ENCODE results near the gene DEK. TPM values are rescaled to one million over a fixed set of nuclear protein-coding genes. Genes with fewer than 3 reads are reported as not detected.

Gene DEK
- total and polyA plus RNA-seq, 4 donors: 35.2 to 87.6 (median 56.6) TPM

DNA sequence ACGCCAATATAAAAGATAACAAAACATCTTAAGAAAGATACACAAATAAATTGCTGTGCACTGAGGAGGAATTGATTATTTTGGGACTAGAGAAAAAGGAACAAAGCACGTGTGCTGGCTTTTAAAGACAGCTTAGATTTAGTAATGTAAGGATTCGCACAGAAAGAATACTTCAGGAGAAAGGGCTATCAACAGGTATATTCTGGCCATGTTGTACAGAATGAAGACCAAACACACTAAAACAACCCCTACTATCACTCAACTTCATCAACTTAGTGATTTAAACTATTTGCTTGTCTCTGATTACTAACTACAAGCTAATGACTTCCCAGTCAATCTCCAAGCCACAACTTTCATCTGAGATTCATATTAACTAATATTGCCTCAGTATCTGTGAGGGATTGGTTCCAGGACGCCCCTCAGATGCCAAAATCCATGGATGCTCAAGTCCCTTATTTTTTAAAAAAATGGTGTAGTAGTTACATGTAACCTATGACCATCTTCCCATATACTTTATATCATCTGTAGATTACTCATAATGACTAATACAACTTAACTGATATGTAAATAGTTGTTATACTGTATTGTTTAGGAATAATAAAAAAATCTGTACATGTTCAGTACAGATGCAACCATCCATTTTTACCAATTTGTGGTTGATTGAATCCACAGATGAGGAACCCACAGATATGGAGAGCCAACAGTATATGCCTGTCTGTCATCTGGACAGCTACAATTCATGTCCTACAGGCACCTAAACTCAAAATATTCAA is 4.5 kb downstream of the DEK start:
- H3K9me3 ChIP-seq (ENCODE audit: control insufficient read depth in 4 of 4, insufficient read depth in 3 of 4, low read length in 3 of 4): no peaks in the 10 kb centered on the region
- ATAC-seq (ENCODE audit: insufficient read depth, low FRiP score) (no peak), DNase-seq (no peak)
- H3K4me1 ChIP-seq (ENCODE audit: control insufficient read depth in 5 of 5, insufficient read depth in 5 of 5, low read length in 5 of 5): peaks cover 0 to 23% (median 8%) of the 10 kb centered on the region in 5 donors
- no peaks in the 10 kb centered on the region for H3K27me3 ChIP-seq (ENCODE audit: control insufficient read depth in 3 of 3, insufficient read depth in 3 of 3, low read length in 2 of 3)
- WGBS, 2 donors: 90% methylated on average over 4 of the region's 4 CpGs
- peaks cover 4 to 33% (median 19%) of the 10 kb centered on the region in 4 donors for H3K36me3 ChIP-seq (ENCODE audit: control insufficient read depth in 4 of 4, insufficient read depth in 4 of 4, low read length in 4 of 4)
- TF ChIP-seq, protein P1, sequence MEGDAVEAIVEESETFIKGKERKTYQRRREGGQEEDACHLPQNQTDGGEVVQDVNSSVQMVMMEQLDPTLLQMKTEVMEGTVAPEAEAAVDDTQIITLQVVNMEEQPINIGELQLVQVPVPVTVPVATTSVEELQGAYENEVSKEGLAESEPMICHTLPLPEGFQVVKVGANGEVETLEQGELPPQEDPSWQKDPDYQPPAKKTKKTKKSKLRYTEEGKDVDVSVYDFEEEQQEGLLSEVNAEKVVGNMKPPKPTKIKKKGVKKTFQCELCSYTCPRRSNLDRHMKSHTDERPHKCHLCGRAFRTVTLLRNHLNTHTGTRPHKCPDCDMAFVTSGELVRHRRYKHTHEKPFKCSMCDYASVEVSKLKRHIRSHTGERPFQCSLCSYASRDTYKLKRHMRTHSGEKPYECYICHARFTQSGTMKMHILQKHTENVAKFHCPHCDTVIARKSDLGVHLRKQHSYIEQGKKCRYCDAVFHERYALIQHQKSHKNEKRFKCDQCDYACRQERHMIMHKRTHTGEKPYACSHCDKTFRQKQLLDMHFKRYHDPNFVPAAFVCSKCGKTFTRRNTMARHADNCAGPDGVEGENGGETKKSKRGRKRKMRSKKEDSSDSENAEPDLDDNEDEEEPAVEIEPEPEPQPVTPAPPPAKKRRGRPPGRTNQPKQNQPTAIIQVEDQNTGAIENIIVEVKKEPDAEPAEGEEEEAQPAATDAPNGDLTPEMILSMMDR (IDR thresholded peaks at IDR 0.05; ENCODE audit: control extremely low read depth, extremely low read depth): no peak
- no peak overlapping the region for H3K27ac ChIP-seq (ENCODE audit: low read depth in 1 of 2, low read length in 1 of 2)
- H3K4me3 ChIP-seq: no peak overlapping the region
- H3K9ac ChIP-seq (ENCODE audit: insufficient read depth in 1 of 2, low read length in 2 of 2): no peak overlapping the region

DNA sequence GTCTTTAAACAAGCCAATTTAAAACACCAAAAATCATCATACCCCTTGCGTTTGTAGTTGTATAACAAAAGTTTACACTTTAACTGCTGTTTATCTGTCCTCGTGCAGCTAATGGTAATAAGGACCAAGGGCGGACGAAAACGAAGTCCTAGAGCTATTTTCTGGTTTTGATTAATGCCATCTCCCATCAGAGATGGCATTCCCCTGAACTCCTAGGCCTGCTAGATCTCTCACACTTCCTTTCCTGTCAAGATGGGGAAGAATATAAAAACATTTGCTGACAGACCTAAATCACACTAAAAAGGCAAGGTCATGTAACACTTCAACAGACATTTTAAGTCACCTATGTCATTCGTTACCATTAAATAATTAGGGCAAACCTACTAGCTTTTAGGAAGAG is 9.5 kb downstream of the DEK start:
- ATAC-seq (ENCODE audit: insufficient read depth, low FRiP score) (no peak), DNase-seq (no peak)
- Histone ChIP-seq H3K27ac (ENCODE audit: low read depth in 1 of 2, low read length in 1 of 2) (no peak overlapping the region), H3K9ac (ENCODE audit: insufficient read depth in 1 of 2, low read length in 2 of 2) (no peak overlapping the region), H3K36me3 (ENCODE audit: control insufficient read depth in 4 of 4, insufficient read depth in 4 of 4, low read length in 4 of 4) (peaks cover 7 to 37% (median 21%) of the 10 kb centered on the region in 4 donors), H3K4me3 (no peak overlapping the region), H3K27me3 (ENCODE audit: control insufficient read depth in 3 of 3, insufficient read depth in 3 of 3, low read length in 2 of 3) (no peaks in the 10 kb centered on the region), H3K9me3 (ENCODE audit: control insufficient read depth in 4 of 4, insufficient read depth in 3 of 4, low read length in 3 of 4) (no peaks in the 10 kb centered on the region), H3K4me1 (ENCODE audit: control insufficient read depth in 5 of 5, insufficient read depth in 5 of 5, low read length in 5 of 5) (no peaks in the 10 kb centered on the region)
- TF ChIP-seq, protein P1 (IDR thresholded peaks at IDR 0.05; ENCODE audit: control extremely low read depth, extremely low read depth): no peak
- 87 to 91% methylated on average over 6 of the region's 6 CpGs for WGBS, 2 donors

DNA sequence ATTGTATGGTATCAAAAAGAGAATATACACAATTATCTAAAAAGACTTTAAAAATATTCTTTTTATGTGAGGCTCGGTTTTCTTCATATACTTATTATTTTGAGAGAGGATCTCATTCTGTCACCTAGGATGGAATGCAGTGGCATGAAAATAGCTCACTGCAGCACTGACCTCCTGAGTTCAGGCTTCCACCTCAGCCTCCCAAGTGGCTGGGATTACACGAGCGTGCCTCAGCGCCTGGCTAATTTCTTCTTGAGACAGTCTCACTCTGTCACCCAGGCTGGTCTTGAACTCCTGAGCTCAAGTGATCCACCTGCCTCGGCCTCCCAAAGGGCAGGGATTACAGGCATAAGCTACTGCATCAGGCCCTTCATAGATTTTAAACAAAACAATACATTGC is 10.7 kb downstream of the DEK start:
- Histone ChIP-seq H3K27ac (ENCODE audit: low read depth in 1 of 2, low read length in 1 of 2) (no peak overlapping the region), H3K27me3 (ENCODE audit: control insufficient read depth in 3 of 3, insufficient read depth in 3 of 3, low read length in 2 of 3) (no peaks in the 10 kb centered on the region), H3K4me3 (no peak overlapping the region), H3K4me1 (ENCODE audit: control insufficient read depth in 5 of 5, insufficient read depth in 5 of 5, low read length in 5 of 5) (no peaks in the 10 kb centered on the region), H3K9ac (ENCODE audit: insufficient read depth in 1 of 2, low read length in 2 of 2) (no peak overlapping the region), H3K9me3 (ENCODE audit: control insufficient read depth in 4 of 4, insufficient read depth in 3 of 4, low read length in 3 of 4) (no peaks in the 10 kb centered on the region), H3K36me3 (ENCODE audit: control insufficient read depth in 4 of 4, insufficient read depth in 4 of 4, low read length in 4 of 4) (peaks cover 8 to 44% (median 26%) of the 10 kb centered on the region in 4 donors)
- ATAC-seq (ENCODE audit: insufficient read depth, low FRiP score) (no peak), DNase-seq (no peak)
- TF ChIP-seq, protein P1 (IDR thresholded peaks at IDR 0.05; ENCODE audit: control extremely low read depth, extremely low read depth): no peak
- WGBS, 2 donors: 90 to 93% methylated on average over 5 of the region's 5 CpGs

Data from lung (tissue), 12 donors.